ENCODE results near the gene ANAPC16.
A peak's percentile ranks its signal among the peaks of the same experiment; 100 is the strongest.
"Not testable (repeated sequence)": the region's sequence is repeated elsewhere in the genome, so short reads cannot be mapped to it uniquely, and the experiment has no call there.

Gene ANAPC16

GRCh38 chr10:72267819-72268399 lies 52.1 kb downstream of the ANAPC16 start:
- Histone ChIP-seq H2AK5ac (ENCODE audit: low read length) (no peak overlapping the region), H3K79me1 (ENCODE audit: low read length) (peaks cover 12% of the 10 kb centered on the region), H3K4me2 (ENCODE audit: low read length) (no peak overlapping the region), H3K4me1 (ENCODE audit: control insufficient read depth in 1 of 2, insufficient read depth in 2 of 2, low read length in 2 of 2) (peaks cover 15 to 23% of the 10 kb centered on the region in 2 experiments), H3K4me3 (ENCODE audit: low read depth, low read length) (peak overlapping the region; percentile 27), H2AFZ (ENCODE audit: insufficient read depth, low read length, poor library complexity) (no peak overlapping the region), H3K9me3 (ENCODE audit: insufficient read depth, low read depth, low read length) (peaks cover 3% of the 10 kb centered on the region), H2BK120ac (ENCODE audit: insufficient read depth, low read length, poor library complexity) (peak overlapping the region; percentile 11), H4K12ac (ENCODE audit: low read depth, low read length) (no peak overlapping the region), H3K4ac (ENCODE audit: low read depth, low read length) (peak overlapping the region; percentile 25), H3K36me3 (ENCODE audit: control insufficient read depth in 1 of 2, insufficient read depth in 2 of 2, low read length in 2 of 2) (no peaks in the 10 kb centered on the region), H3K27me3 (ENCODE audit: insufficient read depth, low read length) (no peaks in the 10 kb centered on the region), H3K27ac (ENCODE audit: low read depth, low read length) (no peak overlapping the region), H2BK5ac (ENCODE audit: low read depth, low read length, poor library complexity) (no peak overlapping the region), H3K23ac (ENCODE audit: low read length) (no peak overlapping the region), H3K14ac (ENCODE audit: low read length) (no peak overlapping the region), H4K8ac (ENCODE audit: low read depth, low read length) (peak overlapping the region; percentile 48), H3K18ac (ENCODE audit: low read length) (peak overlapping the region; percentile 23), H2BK12ac (ENCODE audit: low read length) (peak overlapping the region; percentile 34), H3K9ac (ENCODE audit: low read length) (no peak overlapping the region), H3K79me2 (ENCODE audit: control insufficient read depth, insufficient read depth, low read length, poor library complexity) (peaks cover 2% of the 10 kb centered on the region), H4K91ac (ENCODE audit: low read depth, low read length) (peak overlapping the region; percentile 63)
- no CpG with 5 or more reads among the region's 15 CpGs for WGBS (ENCODE audit: extremely low coverage, insufficient coverage, insufficient read length)
- DNase-seq = no peak

GRCh38 chr10:72268475-72269200 lies 52.8 kb downstream of the ANAPC16 start:
- H3K79me2 ChIP-seq (ENCODE audit: control insufficient read depth, insufficient read depth, low read length, poor library complexity); H4K12ac ChIP-seq (ENCODE audit: low read depth, low read length); DNase-seq; H3K9me3 ChIP-seq (ENCODE audit: insufficient read depth, low read depth, low read length); H3K27me3 ChIP-seq (ENCODE audit: insufficient read depth, low read length); H2BK12ac ChIP-seq (ENCODE audit: low read length); H4K8ac ChIP-seq (ENCODE audit: low read depth, low read length); H2AK5ac ChIP-seq (ENCODE audit: low read length); H3K36me3 ChIP-seq (ENCODE audit: control insufficient read depth in 1 of 2, insufficient read depth in 2 of 2, low read length in 2 of 2); H2BK120ac ChIP-seq (ENCODE audit: insufficient read depth, low read length, poor library complexity); H2AFZ ChIP-seq (ENCODE audit: insufficient read depth, low read length, poor library complexity); H2BK5ac ChIP-seq (ENCODE audit: low read depth, low read length, poor library complexity); H3K18ac ChIP-seq (ENCODE audit: low read length); H3K4me3 ChIP-seq (ENCODE audit: low read depth, low read length); H3K14ac ChIP-seq (ENCODE audit: low read length); H3K4me2 ChIP-seq (ENCODE audit: low read length); H3K23ac ChIP-seq (ENCODE audit: low read length); H3K4ac ChIP-seq (ENCODE audit: low read depth, low read length); H3K9ac ChIP-seq (ENCODE audit: low read length); H4K91ac ChIP-seq (ENCODE audit: low read depth, low read length); H3K27ac ChIP-seq (ENCODE audit: low read depth, low read length): not testable (repeated sequence)
- Histone ChIP-seq H3K4me1 (ENCODE audit: control insufficient read depth in 1 of 2, insufficient read depth in 2 of 2, low read length in 2 of 2) (peaks cover 15 to 23% of the 10 kb centered on the region in 2 experiments), H3K79me1 (ENCODE audit: low read length) (peaks cover 18% of the 10 kb centered on the region)
- WGBS (ENCODE audit: extremely low coverage, insufficient coverage, insufficient read length) = no CpG with 5 or more reads among the region's 5 CpGs

- H2AFZ ChIP-seq (ENCODE audit: insufficient read depth, low read length, poor library complexity) = no peak overlapping the region
- peaks cover 9 to 12% of the 10 kb centered on the region in 2 experiments for H3K36me3 ChIP-seq (ENCODE audit: control insufficient read depth in 1 of 2, insufficient read depth in 2 of 2, low read length in 2 of 2)
- H3K4me1 ChIP-seq (ENCODE audit: control insufficient read depth in 1 of 2, insufficient read depth in 2 of 2, low read length in 2 of 2) = peaks cover 19 to 26% of the 10 kb centered on the region in 2 experiments
- no peak overlapping the region for H3K4me3 ChIP-seq (ENCODE audit: low read depth, low read length)
- no peaks in the 10 kb centered on the region for H3K27me3 ChIP-seq (ENCODE audit: insufficient read depth, low read length)
- H4K91ac ChIP-seq (ENCODE audit: low read depth, low read length) = peak overlapping the region; percentile 59
- peaks cover 19% of the 10 kb centered on the region for H3K79me2 ChIP-seq (ENCODE audit: control insufficient read depth, insufficient read depth, low read length, poor library complexity)
- no peak overlapping the region for H3K27ac ChIP-seq (ENCODE audit: low read depth, low read length)
- no peak overlapping the region for H4K12ac ChIP-seq (ENCODE audit: low read depth, low read length)
- peaks cover 2% of the 10 kb centered on the region for H3K9me3 ChIP-seq (ENCODE audit: insufficient read depth, low read depth, low read length)
- H3K79me1 ChIP-seq (ENCODE audit: low read length) = peaks cover 24% of the 10 kb centered on the region
- peak; percentile 14 to 26 for DNase-seq
- H2BK5ac ChIP-seq (ENCODE audit: low read depth, low read length, poor library complexity) = peak overlapping the region; percentile 18
- WGBS (ENCODE audit: extremely low coverage, insufficient coverage, insufficient read length) = no CpG with 5 or more reads among the region's 5 CpGs
- peak overlapping the region; percentile 41 for H4K8ac ChIP-seq (ENCODE audit: low read depth, low read length)
- peak overlapping the region; percentile 49 for H2BK120ac ChIP-seq (ENCODE audit: insufficient read depth, low read length, poor library complexity)
- H3K4ac ChIP-seq (ENCODE audit: low read depth, low read length) = peak overlapping the region; percentile 34
- peak overlapping the region; percentile 49 for H2AK5ac ChIP-seq (ENCODE audit: low read length)
- H3K9ac ChIP-seq (ENCODE audit: low read length) = no peak overlapping the region
- no peak overlapping the region for H3K4me2 ChIP-seq (ENCODE audit: low read length)
- peak overlapping the region; percentile 8 for H3K14ac ChIP-seq (ENCODE audit: low read length)
- H3K23ac ChIP-seq (ENCODE audit: low read length) = no peak overlapping the region
- peak overlapping the region; percentile 3 for H3K18ac ChIP-seq (ENCODE audit: low read length)
- H2BK12ac ChIP-seq (ENCODE audit: low read length) = peak overlapping the region; percentile 26
Measured at GRCh38 chr10:72270607-72271281, 54.9 kb downstream of the ANAPC16 start.

GRCh38 chr10:72272689-72273409 lies 57.0 kb downstream of the ANAPC16 start:
- H3K18ac ChIP-seq (ENCODE audit: low read length) = peak overlapping the region; percentile 91
- no peaks in the 10 kb centered on the region for H3K9me3 ChIP-seq (ENCODE audit: insufficient read depth, low read depth, low read length)
- H3K4me1 ChIP-seq (ENCODE audit: control insufficient read depth in 1 of 2, insufficient read depth in 2 of 2, low read length in 2 of 2) = peaks cover 14 to 25% of the 10 kb centered on the region in 2 experiments
- peak overlapping the region; percentile 79 for H2BK12ac ChIP-seq (ENCODE audit: low read length)
- H3K4me2 ChIP-seq (ENCODE audit: low read length) = peak overlapping the region; percentile 81
- DNase-seq = peak; percentile 97 to 98
- H3K14ac ChIP-seq (ENCODE audit: low read length) = peak overlapping the region; percentile 85
- peak overlapping the region; percentile 91 for H3K27ac ChIP-seq (ENCODE audit: low read depth, low read length)
- peak overlapping the region; percentile 40 for H2BK120ac ChIP-seq (ENCODE audit: insufficient read depth, low read length, poor library complexity)
- no peaks in the 10 kb centered on the region for H3K27me3 ChIP-seq (ENCODE audit: insufficient read depth, low read length)
- H2BK5ac ChIP-seq (ENCODE audit: low read depth, low read length, poor library complexity) = peak overlapping the region; percentile 93
- no CpG with 5 or more reads among the region's 28 CpGs for WGBS (ENCODE audit: extremely low coverage, insufficient coverage, insufficient read length)
- peaks cover 22% of the 10 kb centered on the region for H3K79me1 ChIP-seq (ENCODE audit: low read length)
- peak overlapping the region; percentile 69 for H3K4me3 ChIP-seq (ENCODE audit: low read depth, low read length)
- H3K79me2 ChIP-seq (ENCODE audit: control insufficient read depth, insufficient read depth, low read length, poor library complexity) = peaks cover 20% of the 10 kb centered on the region
- peak overlapping the region; percentile 88 for H2AFZ ChIP-seq (ENCODE audit: insufficient read depth, low read length, poor library complexity)
- H3K23ac ChIP-seq (ENCODE audit: low read length) = no peak overlapping the region
- H3K4ac ChIP-seq (ENCODE audit: low read depth, low read length) = peak overlapping the region; percentile 18
- peak overlapping the region; percentile 87 for H4K91ac ChIP-seq (ENCODE audit: low read depth, low read length)
- H2AK5ac ChIP-seq (ENCODE audit: low read length) = peak overlapping the region; percentile 16
- peak overlapping the region; percentile 38 for H3K9ac ChIP-seq (ENCODE audit: low read length)
- peaks cover 12 to 15% of the 10 kb centered on the region in 2 experiments for H3K36me3 ChIP-seq (ENCODE audit: control insufficient read depth in 1 of 2, insufficient read depth in 2 of 2, low read length in 2 of 2)
- H4K8ac ChIP-seq (ENCODE audit: low read depth, low read length) = peak overlapping the region; percentile 79
- H4K12ac ChIP-seq (ENCODE audit: low read depth, low read length) = peak overlapping the region; percentile 48
